Caco-2 (cell line): ENCODE data around the gene ASCC1. TPM values are rescaled to one million over a fixed set of nuclear protein-coding genes. Genes with fewer than 3 reads are reported as not detected.

Experiments
- BruUV-seq: library from RNA; stranded (reverse); fragments of 400-500 nt; replicated peaks from 2 replicates; lab custom pipeline; 2021; lab: Mats Ljungman, UMichigan
- CTCF ChIA-PET: fragments of 300-600 bp; sonication (Branson Sonifier 250); formaldehyde crosslinking; loops from one replicate; lab custom pipeline; 2022; ENCODE audit warnings: antibody characterized with exemption; lab: Charles Lee
- POLR2A ChIA-PET: fragments of 300-600 bp; sonication (Branson Sonifier 250); formaldehyde crosslinking; loops from one replicate; lab custom pipeline; 2022; ENCODE audit warnings: antibody characterized with exemption; lab: Charles Lee
- DNase-seq, 2 experiments: peaks; one replicate each; pipeline versions ENCODE4 v3.0.0 to v3.0.0-alpha.2; 2020 to 2022
- H3K27me3 ChIP-seq: replicated peaks from 2 replicates; pipeline ENCODE4 v1.6.0; 2011; ENCODE audit warnings: low read length; ENCODE audit not compliant: control insufficient read depth, insufficient read depth
- H3K36me3 ChIP-seq: 2 replicates; pipeline ENCODE4 v1.5.1; 2011; ENCODE audit warnings: low read length; ENCODE audit not compliant: control insufficient read depth, insufficient read depth
- H3K4me1 ChIP-seq: fragments of 250-450 bp; sonication (Bioruptor Pico); 2 replicates; pipeline ENCODE4 v1.5.1; 2020; ENCODE audit warnings: mild to moderate bottlenecking
- H3K4me3 ChIP-seq: 2 replicates; pipeline ENCODE4 v1.5.1; 2011; ENCODE audit warnings: low read depth, mild to moderate bottlenecking, control low read depth, low read length
- H3K9me3 ChIP-seq: fragments of 250-450 bp; sonication (Bioruptor Pico); 2 replicates; pipeline ENCODE4 v1.5.1; 2020; ENCODE audit warnings: mild to moderate bottlenecking, moderate library complexity
- H3K27ac Mint-ChIP-seq: one replicate; pipeline ENCODE4 v1.8.0; 2022; ENCODE audit warnings: mixed read lengths; ENCODE audit not compliant: unreplicated experiment
- H3K27me3 Mint-ChIP-seq: one replicate; pipeline ENCODE4 v1.8.0; 2022; ENCODE audit warnings: mixed read lengths; ENCODE audit not compliant: insufficient read depth, unreplicated experiment
- H3K36me3 Mint-ChIP-seq: one replicate; pipeline ENCODE4 v1.8.0; 2022; ENCODE audit warnings: mild to moderate bottlenecking, mixed read lengths; ENCODE audit not compliant: insufficient read depth, unreplicated experiment
- H3K4me1 Mint-ChIP-seq: one replicate; pipeline ENCODE4 v1.8.0; 2022; ENCODE audit warnings: low read depth, mixed read lengths; ENCODE audit not compliant: unreplicated experiment
- H3K4me3 Mint-ChIP-seq: one replicate; pipeline ENCODE4 v1.8.0; 2022; ENCODE audit warnings: mild to moderate bottlenecking, moderate library complexity, mixed read lengths; ENCODE audit not compliant: unreplicated experiment
- H3K9me3 Mint-ChIP-seq: one replicate; pipeline ENCODE4 v1.8.0; 2022; ENCODE audit warnings: mixed read lengths; ENCODE audit not compliant: unreplicated experiment
- CTCF ChIP-seq, 2 experiments: fragments of 200-600 bp in 1 of 2; IDR thresholded peaks; 1 replicate in 1 of 2; 2 replicates in 1 of 2; pipeline versions ENCODE4 v1.5.1 to v1.8.0; 2011 to 2022; ENCODE audit warnings: antibody characterized with exemption in 1 of 2, control low read depth in 1 of 2, inconsistent platforms in 1 of 2, low read depth in 1 of 2, low read length in 1 of 2, mild to moderate bottlenecking in 1 of 2, moderate library complexity in 1 of 2; ENCODE audit not compliant: insufficient read depth in 1 of 2, severe bottlenecking in 1 of 2, unreplicated experiment in 1 of 2
- intact Hi-C: fragments of 100-400 bp; cut with micrococcal nuclease; formaldehyde crosslinking; loops from one replicate; pipeline ENCODE4 v1.10.0; 2022; ENCODE audit not compliant: unreplicated experiment
- total RNA-seq: library from RNA; stranded (reverse); gene quantifications from 2 replicates; pipeline ENCODE4 v1.2.3, GENCODE V29; 2022

The ASCC1 gene
- total RNA-seq, 1 experiment from 2014 or later = 73.7 TPM

GRCh38 chr10:72083790-72084459 lies 132.2 kb downstream of the ASCC1 start:
- no peak overlapping the region for H3K4me3 Mint-ChIP-seq
- no peaks in the 10 kb centered on the region for H3K27me3 ChIP-seq
- H3K4me1 ChIP-seq = peaks cover 18% of the 10 kb centered on the region
- H3K4me3 ChIP-seq = no peak overlapping the region
- ChIA-PET CTCF (interaction anchor here (1.2 kb wide), 1 partner anchor 35 kb away, joined by 3 read pairs; no protein-coding TSS in a partner anchor), POLR2A (no interaction called here)
- no peak for TF ChIP-seq CTCF (IDR thresholded peaks at IDR 0.05; ENCODE audit: insufficient read depth in 1 of 2, low read depth in 1 of 2, low read length in 1 of 2, severe bottlenecking in 1 of 2, unreplicated experiment in 1 of 2)
- peaks cover 6% of the 10 kb centered on the region for H3K36me3 Mint-ChIP-seq
- H3K4me1 Mint-ChIP-seq = peaks cover 20% of the 10 kb centered on the region
- no peaks in the 10 kb centered on the region for H3K27me3 Mint-ChIP-seq
- no peaks in the 10 kb centered on the region for H3K36me3 ChIP-seq
- H3K27ac Mint-ChIP-seq = no peak overlapping the region
- H3K9me3 ChIP-seq = no peaks in the 10 kb centered on the region
- DNase-seq = no peak
- intact Hi-C loops = no loop called here
- BruUV-seq = no TSS peak
- H3K9me3 Mint-ChIP-seq = no peaks in the 10 kb centered on the region

- TF ChIP-seq CTCF (IDR thresholded peaks at IDR 0.05; ENCODE audit: insufficient read depth in 1 of 2, low read depth in 1 of 2, low read length in 1 of 2, severe bottlenecking in 1 of 2, unreplicated experiment in 1 of 2) = no peak
- Mint-ChIP-seq H3K4me1 (peaks cover 15% of the 10 kb centered on the region), H3K27me3 (no peaks in the 10 kb centered on the region), H3K36me3 (peaks cover 1% of the 10 kb centered on the region), H3K27ac (no peak overlapping the region), H3K4me3 (no peak overlapping the region), H3K9me3 (no peaks in the 10 kb centered on the region)
- H3K36me3 ChIP-seq = no peaks in the 10 kb centered on the region
- CTCF ChIA-PET = no interaction called here
- H3K4me1 ChIP-seq = peaks cover 13% of the 10 kb centered on the region
- no peaks in the 10 kb centered on the region for H3K27me3 ChIP-seq
- BruUV-seq = no TSS peak
- no peak overlapping the region for H3K4me3 ChIP-seq
- peak in 1 of 2 experiments; percentile 30 for DNase-seq
- POLR2A ChIA-PET = no interaction called here
- no peaks in the 10 kb centered on the region for H3K9me3 ChIP-seq
- intact Hi-C loops = no loop called here
Observed at GRCh38 chr10:72082856-72083789, 133.0 kb downstream of the ASCC1 start.

- POLR2A ChIA-PET = no interaction called here
- Histone ChIP-seq H3K4me3 (no peak overlapping the region), H3K27me3 (no peaks in the 10 kb centered on the region), H3K9me3 (no peaks in the 10 kb centered on the region), H3K4me1 (peaks cover 13% of the 10 kb centered on the region), H3K36me3 (no peaks in the 10 kb centered on the region)
- Mint-ChIP-seq H3K36me3 (no peaks in the 10 kb centered on the region), H3K4me1 (peaks cover 14% of the 10 kb centered on the region), H3K9me3 (no peaks in the 10 kb centered on the region), H3K27me3 (no peaks in the 10 kb centered on the region), H3K4me3 (no peak overlapping the region), H3K27ac (no peak overlapping the region)
- DNase-seq = no peak
- CTCF ChIA-PET = interaction anchor here (2.9 kb wide), 1 partner anchor 33 kb away, joined by 10 read pairs; no protein-coding TSS in a partner anchor
- no peak for TF ChIP-seq CTCF (IDR thresholded peaks at IDR 0.05; ENCODE audit: insufficient read depth in 1 of 2, low read depth in 1 of 2, low read length in 1 of 2, severe bottlenecking in 1 of 2, unreplicated experiment in 1 of 2)
- intact Hi-C loops = no loop called here
- no TSS peak for BruUV-seq
Observed at GRCh38 chr10:72081772-72082590, 134.1 kb downstream of the ASCC1 start.
